ENCODE measurements around the gene GSN. TPM values are rescaled to one million over a fixed set of nuclear protein-coding genes. Genes with fewer than 3 reads are reported as not detected.

Gene GSN
- total RNA-seq, 2 donors from 2014 or later: 57.0 to 77.2 TPM

GRCh38 chr9:121331992-121332685, 64.2 kb downstream of the GSN start:
- H3K27ac Mint-ChIP-seq: no peak overlapping the region
- no peak overlapping the region for H3K27ac ChIP-seq (ENCODE audit: low read depth, low read length)

DNA sequence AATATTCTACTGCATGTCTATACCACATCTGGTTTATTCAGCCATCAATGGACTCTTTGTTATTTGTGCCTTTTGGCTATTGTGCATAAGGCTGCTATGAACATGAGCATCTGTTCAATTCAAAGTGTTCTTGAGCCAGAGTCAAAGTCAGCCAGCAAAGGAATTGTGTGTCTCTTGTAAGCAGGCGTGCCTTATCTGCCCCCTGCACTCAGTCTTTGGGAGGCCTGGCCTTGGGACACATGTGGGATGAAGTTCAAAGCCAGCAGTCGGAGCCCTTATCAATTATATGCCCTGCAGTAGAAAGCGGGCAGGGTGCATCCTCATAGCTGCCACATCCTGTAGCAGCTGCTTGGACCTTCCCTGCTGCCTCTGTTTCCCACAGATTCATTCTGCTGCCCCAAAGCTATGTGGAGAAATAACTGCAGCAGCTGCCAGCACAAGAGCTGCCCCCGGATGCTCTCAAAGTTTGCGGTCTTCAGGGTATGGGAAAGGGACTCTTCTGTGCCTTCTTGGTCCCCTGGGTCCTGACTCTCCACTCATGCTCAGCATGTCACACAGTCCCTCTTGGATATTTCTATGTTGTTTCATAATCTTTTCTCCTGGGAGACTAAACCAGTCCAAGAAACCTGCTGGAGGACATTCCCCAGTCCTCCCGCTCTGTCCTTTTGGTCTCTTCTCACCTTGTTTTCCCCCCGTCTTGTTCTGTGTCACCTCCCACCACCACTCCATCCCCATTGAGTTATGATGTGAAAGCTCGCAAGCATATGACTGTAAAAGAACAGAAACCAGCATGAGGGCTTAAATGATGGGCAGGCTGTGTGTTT, 66.2 kb downstream of the GSN start:
- Histone ChIP-seq H3K4me3 (ENCODE audit: low read length) (no peak overlapping the region), H3K9ac (ENCODE audit: extremely low read depth, low read length, poor library complexity, severe bottlenecking) (no peak overlapping the region), H3K27me3 (ENCODE audit: control insufficient read depth, insufficient read depth, low read length, poor library complexity, severe bottlenecking) (no peaks in the 10 kb centered on the region), H3K9me3 (ENCODE audit: control insufficient read depth, low read length) (no peaks in the 10 kb centered on the region), H3K27ac (ENCODE audit: low read depth, low read length) (no peak overlapping the region), H3K4me1 (ENCODE audit: control insufficient read depth, insufficient read depth, low read length) (no peaks in the 10 kb centered on the region), H3K36me3 (ENCODE audit: control insufficient read depth, insufficient read depth, low read length) (peaks cover 17% of the 10 kb centered on the region)
- TF ChIP-seq, protein P1, sequence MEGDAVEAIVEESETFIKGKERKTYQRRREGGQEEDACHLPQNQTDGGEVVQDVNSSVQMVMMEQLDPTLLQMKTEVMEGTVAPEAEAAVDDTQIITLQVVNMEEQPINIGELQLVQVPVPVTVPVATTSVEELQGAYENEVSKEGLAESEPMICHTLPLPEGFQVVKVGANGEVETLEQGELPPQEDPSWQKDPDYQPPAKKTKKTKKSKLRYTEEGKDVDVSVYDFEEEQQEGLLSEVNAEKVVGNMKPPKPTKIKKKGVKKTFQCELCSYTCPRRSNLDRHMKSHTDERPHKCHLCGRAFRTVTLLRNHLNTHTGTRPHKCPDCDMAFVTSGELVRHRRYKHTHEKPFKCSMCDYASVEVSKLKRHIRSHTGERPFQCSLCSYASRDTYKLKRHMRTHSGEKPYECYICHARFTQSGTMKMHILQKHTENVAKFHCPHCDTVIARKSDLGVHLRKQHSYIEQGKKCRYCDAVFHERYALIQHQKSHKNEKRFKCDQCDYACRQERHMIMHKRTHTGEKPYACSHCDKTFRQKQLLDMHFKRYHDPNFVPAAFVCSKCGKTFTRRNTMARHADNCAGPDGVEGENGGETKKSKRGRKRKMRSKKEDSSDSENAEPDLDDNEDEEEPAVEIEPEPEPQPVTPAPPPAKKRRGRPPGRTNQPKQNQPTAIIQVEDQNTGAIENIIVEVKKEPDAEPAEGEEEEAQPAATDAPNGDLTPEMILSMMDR (conservative IDR thresholded peaks at IDR 0.05): no peak
- DNase-seq: no peak
- 89 to 93% methylated on average over 5 to 8 of the region's 8 CpGs for WGBS, 2 experiments (ENCODE audit: insufficient coverage in 1 of 2, insufficient read length in 1 of 2)
- Mint-ChIP-seq H3K4me1 (no peaks in the 10 kb centered on the region), H3K27ac (no peak overlapping the region), H3K36me3 (ENCODE audit: low read depth) (peaks cover 29% of the 10 kb centered on the region), H3K9me3 (no peaks in the 10 kb centered on the region), H3K27me3 (ENCODE audit: insufficient read depth) (no peaks in the 10 kb centered on the region), H3K4me3 (no peak overlapping the region)

More at GRCh38 chr9:121331992-121332685, 64.2 kb downstream of the GSN start:
- Histone ChIP-seq H3K36me3 (ENCODE audit: control insufficient read depth, insufficient read depth, low read length) (peaks cover 19% of the 10 kb centered on the region), H3K9ac (ENCODE audit: extremely low read depth, low read length, poor library complexity, severe bottlenecking) (no peak overlapping the region), H3K4me1 (ENCODE audit: control insufficient read depth, insufficient read depth, low read length) (no peaks in the 10 kb centered on the region), H3K9me3 (ENCODE audit: control insufficient read depth, low read length) (no peaks in the 10 kb centered on the region), H3K4me3 (ENCODE audit: low read length) (no peak overlapping the region), H3K27me3 (ENCODE audit: control insufficient read depth, insufficient read depth, low read length, poor library complexity, severe bottlenecking) (no peaks in the 10 kb centered on the region)
- Mint-ChIP-seq H3K27me3 (ENCODE audit: insufficient read depth) (no peaks in the 10 kb centered on the region), H3K4me3 (no peak overlapping the region), H3K4me1 (no peaks in the 10 kb centered on the region), H3K36me3 (ENCODE audit: low read depth) (peaks cover 38% of the 10 kb centered on the region), H3K9me3 (no peaks in the 10 kb centered on the region)
- 93 to 96% methylated on average over 10 to 13 of the region's 14 CpGs for WGBS, 2 experiments (ENCODE audit: insufficient coverage in 1 of 2, insufficient read length in 1 of 2)
- TF ChIP-seq, protein P1 (conservative IDR thresholded peaks at IDR 0.05): peak; percentile 59
- no peak for DNase-seq

DNA sequence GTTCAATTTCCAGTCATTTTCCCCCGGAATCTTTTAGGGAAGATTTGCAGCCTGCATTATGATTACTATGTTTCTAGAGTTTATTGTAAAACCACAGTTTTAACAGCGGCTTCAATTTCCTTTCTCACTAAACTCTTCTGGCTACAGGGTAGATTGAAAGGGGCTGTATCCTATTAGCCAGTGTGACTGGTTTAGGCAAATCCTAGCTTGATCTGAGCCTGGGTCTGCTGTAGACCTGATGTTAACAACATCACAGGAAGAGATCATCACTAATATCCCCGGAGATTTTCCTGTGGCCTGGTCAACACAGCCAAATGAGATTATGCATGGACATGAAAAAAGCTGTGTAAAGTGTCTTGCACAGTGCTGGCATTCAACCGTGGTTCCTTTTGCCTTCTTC, 68.7 kb downstream of the GSN start:
- Mint-ChIP-seq H3K9me3 (no peaks in the 10 kb centered on the region), H3K27ac (no peak overlapping the region), H3K36me3 (ENCODE audit: low read depth) (peaks cover 9% of the 10 kb centered on the region), H3K27me3 (ENCODE audit: insufficient read depth) (no peaks in the 10 kb centered on the region), H3K4me3 (no peak overlapping the region), H3K4me1 (no peaks in the 10 kb centered on the region)
- Histone ChIP-seq H3K9ac (ENCODE audit: extremely low read depth, low read length, poor library complexity, severe bottlenecking) (no peak overlapping the region), H3K9me3 (ENCODE audit: control insufficient read depth, low read length) (no peaks in the 10 kb centered on the region), H3K27me3 (ENCODE audit: control insufficient read depth, insufficient read depth, low read length, poor library complexity, severe bottlenecking) (no peaks in the 10 kb centered on the region), H3K4me1 (ENCODE audit: control insufficient read depth, insufficient read depth, low read length) (no peaks in the 10 kb centered on the region), H3K4me3 (ENCODE audit: low read length) (no peak overlapping the region), H3K27ac (ENCODE audit: low read depth, low read length) (no peak overlapping the region), H3K36me3 (ENCODE audit: control insufficient read depth, insufficient read depth, low read length) (peaks cover 4% of the 10 kb centered on the region)
- TF ChIP-seq, protein P1 (conservative IDR thresholded peaks at IDR 0.05): no peak
- WGBS, 2 experiments (ENCODE audit: insufficient coverage in 1 of 2, insufficient read length in 1 of 2): 86 to 91% methylated on average over 2 to 4 of the region's 4 CpGs
- no peak for DNase-seq

Measured in endodermal cell (in vitro differentiated cells).